GM19395 (cell line): Measurements from ENCODE around the gene COG5.

Experiments
- ATAC-seq: cut with Tn5 transposase; IDR thresholded peaks from one replicate; pipeline ENCODE4 v1.9.1; 2021; ENCODE audit warnings: mild to moderate bottlenecking, moderate library complexity; ENCODE audit not compliant: unreplicated experiment

The COG5 gene

DNA sequence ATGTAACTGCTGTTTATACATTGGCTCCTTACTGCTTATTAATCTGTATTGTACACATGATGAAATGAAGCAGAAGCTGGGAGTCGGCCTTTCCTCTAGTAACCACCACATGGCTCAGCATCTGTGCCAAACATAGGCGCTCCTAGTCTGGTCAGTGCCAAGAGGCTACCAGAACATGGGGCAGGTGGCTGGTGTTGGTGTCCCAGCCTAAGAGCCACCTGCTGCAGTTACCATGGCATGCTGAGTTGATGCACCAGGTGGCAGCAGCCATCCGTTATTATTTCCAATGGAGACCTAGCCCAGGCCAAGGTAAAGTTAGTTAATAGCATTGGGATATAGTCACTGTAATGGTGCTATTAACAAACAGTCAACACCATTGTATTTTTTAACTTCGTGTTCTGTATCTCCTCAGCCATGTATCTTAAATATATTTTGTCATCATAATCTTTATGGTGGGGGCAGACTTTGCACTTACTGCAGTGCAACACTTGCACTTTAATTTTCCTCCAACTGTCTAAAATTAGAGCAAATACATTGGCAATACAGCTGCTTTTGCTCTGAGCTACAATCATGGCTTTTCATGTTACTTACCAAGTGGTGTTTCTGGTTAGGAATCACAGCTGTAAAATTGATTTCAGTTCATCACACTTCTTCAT, 361.8 kb downstream of the COG5 start:
- peak; percentile 61 for ATAC-seq

- ATAC-seq = no peak
Observed at GRCh38 chr7:107196834-107197610, 366.7 kb downstream of the COG5 start.

DNA sequence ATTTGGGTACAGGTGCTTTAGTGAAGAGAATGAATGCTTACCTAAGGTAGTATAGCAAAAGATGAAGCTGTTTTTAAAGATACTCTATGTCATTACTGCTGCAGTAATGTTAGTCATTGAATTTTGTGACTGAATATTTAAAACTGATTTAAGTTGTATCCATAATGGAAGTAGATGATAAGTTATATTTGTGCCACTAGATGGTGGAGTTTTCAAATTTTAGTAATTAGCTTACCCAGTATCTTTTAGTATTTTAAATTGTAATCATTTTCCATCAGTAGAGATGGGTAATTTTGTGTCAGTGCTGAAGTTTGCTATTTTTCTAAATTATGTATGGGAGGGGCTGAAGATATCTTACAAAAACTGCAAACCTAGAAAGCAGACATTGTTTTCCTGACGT, 369.7 kb downstream of the COG5 start:
- no peak for ATAC-seq

- no peak for ATAC-seq
Observed at GRCh38 chr7:107190090-107190489, 373.6 kb downstream of the COG5 start.

DNA sequence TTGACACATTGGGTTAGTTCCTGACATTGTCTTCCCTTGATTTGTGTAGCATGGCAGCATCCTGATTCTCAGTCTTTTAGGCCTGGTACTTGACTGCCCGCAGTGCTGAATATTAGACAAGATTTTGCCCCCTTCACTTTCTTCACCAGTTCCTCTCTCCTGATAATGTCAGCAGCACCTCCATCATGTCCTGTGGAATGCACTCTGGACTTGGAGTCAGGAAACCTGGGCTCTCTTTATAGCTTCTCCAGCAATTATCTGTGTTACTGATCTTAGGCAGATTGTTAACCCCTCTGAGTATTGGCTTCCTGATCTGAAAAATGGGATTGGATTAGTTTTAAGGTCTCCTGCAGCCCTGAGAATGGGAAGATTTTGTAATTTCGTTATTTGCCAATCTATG, 375.9 kb downstream of the COG5 start:
- ATAC-seq = no peak

DNA sequence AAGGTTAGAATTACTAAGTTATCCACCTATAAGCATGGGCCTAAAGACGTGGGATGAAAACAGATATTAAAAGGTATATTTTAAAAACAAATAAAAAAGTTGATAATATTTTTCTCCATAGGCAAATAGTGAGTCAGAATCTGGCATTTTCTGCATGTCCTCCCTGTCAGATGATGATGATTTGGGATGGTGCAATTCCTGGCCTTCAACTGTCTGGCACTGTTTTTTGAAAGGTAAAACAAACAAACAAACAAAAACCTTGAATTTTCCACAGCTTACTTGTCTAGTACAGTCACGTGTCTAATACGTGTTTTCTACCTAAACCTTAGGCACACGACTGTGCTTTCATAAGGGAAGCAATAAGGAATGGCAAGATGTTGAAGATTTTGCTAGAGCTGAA, 377.5 kb downstream of the COG5 start:
- no peak for ATAC-seq

- ATAC-seq = no peak
Observed at GRCh38 chr7:107185716-107186115, 378.0 kb downstream of the COG5 start.

- no peak for ATAC-seq
Observed at GRCh38 chr7:107181172-107181571, 382.5 kb downstream of the COG5 start.

DNA sequence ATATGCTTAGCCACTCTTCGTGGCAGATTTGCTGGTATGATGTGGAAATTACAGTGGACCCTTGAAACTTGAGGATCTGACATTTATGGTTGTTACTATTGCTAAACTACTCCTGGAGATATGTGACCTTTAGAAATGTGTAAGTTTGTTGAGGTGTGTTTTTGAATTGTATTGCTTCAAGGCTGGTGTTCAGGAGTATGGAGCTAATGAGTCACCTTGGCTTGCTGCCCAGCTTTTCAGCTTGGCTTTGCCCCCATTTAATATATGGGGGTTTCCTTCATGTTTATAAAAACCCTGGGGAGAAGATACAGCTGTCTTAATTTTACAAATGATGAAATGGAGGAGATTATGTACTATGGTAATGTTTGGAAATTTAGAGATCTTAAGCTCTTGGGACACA, 383.3 kb downstream of the COG5 start:
- no peak for ATAC-seq

DNA sequence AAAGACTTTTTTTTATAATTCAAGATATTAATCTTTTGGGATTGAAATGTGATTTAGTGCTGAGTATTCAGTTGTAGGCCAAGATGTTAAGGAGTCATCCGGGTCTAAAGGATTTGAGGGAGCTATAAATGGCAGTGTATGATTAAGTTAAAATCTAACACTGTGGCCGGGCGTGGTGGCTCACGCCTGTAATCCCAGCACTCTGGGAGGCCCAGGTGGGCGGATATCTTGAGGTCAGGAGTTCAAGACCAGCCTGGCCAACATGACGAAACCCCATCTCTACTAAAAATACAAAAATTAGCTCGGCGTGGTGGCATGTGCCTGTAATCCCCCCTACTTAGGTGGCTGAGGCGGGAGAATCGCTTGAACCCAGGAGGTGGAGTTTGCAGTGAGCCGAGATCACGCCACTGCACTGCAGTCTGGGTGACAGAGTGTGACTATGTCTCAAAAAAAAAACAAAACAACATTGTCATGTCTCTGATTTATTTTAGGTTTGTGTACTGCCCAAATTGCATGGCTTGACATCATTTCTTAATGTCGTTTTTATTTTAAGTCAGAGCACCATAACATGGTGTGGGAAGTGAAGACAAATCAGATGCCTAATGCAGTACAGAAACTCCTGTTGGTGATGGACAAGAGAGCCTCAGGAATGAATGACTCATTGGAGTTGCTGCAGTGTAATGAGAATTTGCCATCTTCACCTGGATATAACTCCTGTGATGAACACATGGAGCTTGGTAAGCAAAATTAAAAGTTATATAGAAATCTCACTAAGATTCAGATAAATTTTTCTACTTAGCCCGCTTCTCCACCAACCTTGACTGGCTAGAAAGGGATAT, 384.2 kb downstream of the COG5 start:
- no peak for ATAC-seq

DNA sequence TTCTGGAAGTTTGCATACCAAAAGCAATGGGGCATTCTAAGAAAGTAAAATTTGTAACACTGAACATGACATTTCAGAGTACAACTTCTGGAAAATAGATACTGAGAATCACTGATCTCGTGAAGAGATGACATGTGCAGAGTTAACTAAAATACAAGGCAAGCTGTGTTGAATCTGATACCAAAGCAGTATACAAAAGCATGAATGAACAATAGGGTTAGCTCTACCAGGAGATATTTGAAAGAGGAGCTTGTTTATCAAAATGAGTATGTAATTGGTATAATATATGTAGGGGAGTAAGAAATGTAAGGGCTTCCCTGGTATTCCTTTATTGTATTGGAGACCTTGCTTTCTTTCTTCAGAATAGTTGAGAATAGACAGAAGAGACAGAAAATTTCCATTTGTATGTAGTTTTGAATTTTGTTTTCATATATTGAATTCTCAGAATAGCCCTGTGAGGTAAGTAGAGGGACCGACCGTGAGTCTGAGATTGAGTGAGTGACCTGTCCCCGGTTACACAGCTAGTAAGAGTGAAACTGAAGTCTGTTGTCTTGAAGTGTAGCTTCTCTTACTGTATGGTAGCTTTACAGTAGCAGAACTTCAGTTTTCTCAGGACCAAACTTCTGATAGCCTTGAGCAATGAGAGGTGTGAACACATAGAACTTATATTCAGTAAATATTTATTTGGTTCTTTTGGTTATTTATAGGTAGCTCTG, 389.9 kb downstream of the COG5 start:
- ATAC-seq = peak; percentile 60

- no peak for ATAC-seq
Observed at GRCh38 chr7:107173191-107173590, 390.5 kb downstream of the COG5 start.

GRCh38 chr7:107172276-107173032, 391.3 kb downstream of the COG5 start:
- ATAC-seq = no peak

- no peak for ATAC-seq
Observed at GRCh38 chr7:107171496-107171895, 392.2 kb downstream of the COG5 start.

DNA sequence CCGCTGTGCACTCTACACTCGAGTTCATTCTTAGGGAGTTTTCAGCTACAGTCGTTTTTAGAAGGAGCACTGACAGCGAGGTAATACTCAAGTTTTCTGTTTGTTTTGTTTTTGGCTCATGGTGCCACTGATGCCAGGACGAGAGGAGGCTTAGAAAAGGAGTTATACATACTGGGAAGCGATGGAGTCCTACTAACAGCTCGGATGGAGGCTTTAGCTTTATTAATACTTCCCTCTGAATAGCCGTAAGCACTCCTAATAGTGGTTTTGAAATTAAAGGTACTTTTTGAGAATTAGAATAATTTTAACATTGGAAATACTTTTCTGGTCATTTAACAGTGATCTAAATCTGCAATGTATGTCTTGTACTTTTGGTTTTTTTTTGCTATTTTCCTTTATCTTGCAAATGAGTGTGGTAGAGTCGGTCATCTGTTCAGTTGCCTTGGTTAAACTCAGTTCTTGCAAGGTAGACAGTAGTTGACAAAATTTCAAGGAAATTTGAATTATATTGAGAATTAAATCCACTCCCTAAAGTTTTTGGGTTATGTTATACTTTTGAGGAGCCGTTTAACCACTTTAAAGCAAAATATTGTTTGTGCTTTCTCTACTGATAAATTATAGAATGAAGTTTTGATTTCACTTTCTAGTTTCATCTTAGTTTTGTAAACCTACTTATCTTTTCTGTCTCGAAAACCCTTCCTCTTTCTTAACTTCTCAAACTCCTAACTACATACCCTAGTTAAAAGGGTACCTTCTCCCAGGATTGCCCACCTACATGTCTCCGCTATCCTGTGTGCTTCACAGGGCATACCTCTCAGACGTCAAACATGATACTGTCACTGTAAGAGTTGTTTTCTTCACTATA, 393.4 kb downstream of the COG5 start:
- no peak for ATAC-seq

DNA sequence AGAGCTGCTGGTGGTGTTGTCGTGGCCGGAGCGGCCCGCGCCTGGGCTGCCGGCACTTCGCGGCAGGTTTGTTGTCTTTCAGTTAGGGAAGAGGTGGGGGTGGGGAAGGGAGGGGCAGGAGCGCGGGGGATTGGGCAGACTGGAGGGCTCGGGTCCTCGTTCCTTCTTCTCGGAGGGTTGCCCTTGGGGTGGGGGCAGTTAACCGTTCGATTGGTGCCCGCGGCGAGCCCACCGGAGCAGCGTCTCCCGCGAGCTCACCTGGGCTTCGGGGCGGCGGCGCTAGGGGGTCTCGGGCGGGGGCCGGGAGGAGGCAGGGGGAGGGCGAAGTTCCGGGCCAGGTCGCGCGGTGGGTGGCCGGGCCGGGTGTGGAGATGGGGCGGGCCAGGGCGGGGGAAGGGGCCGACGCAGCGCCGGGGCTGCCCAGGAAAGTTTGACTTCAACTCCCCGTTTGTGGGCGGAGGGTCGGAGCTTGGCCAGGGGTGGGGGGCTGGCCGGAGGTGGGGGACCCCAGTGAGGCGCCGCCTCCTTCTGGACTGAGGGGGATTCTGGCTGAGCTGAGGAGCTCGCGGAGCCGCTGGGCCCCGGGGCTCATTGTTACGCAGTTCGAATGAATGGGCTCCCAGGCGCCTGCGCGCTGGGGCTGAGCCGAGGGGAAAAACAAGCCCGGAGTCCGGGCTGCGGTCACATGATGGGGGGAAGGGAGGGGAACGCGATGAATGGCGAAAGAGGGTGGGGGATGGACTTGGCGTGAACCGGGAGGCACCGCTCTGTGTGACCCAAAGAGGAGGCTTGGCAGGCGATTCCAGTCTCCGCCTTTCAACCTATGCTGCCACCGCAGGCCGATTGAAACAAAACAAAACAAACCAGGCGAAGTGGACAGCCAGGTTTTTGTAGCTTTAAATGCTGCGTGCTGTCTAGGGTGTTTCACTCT, 394.3 kb downstream of the COG5 start:
- peak; percentile 25 for ATAC-seq

- ATAC-seq = peak; percentile 90
Observed at GRCh38 chr7:107168233-107169119, 395.2 kb downstream of the COG5 start, which contains the start of gene HBP1. TSS of gene HBP1 (plus strand) at chr7:107169003. CDS start at chr7:107179894, 10,891 bp downstream.
